Stimulated activated naive B cell treated with anti-CD40 and anti-IgM and Interleukin-4, amounts not matched to agents 10 μg/mL and 1 μg/mL and 100 μg/mL, for 72 hours (primary cell): ENCODE data around the gene PCDHGA8.
"Not testable (repeated sequence)": the region's sequence is repeated elsewhere in the genome, so short reads cannot be mapped to it uniquely, and the experiment has no call there.

Source experiments
- ATAC-seq, 2 donors: fragments of 150-1000 bp; cut with Tn5 transposase; replicated peaks; 2 replicates each; pipeline ENCODE4 v1.10.0; 2021; ENCODE audit warnings: moderate library complexity in 1 of 2
- DNase-seq: peaks from one replicate; pipeline ENCODE4 v3.0.0; 2021
- H3K27ac Mint-ChIP-seq: one replicate; pipeline ENCODE4 v1.8.0; 2022; ENCODE audit warnings: mild to moderate bottlenecking, mixed read lengths
- H3K27me3 Mint-ChIP-seq, 2 donors: one replicate each; pipeline ENCODE4 v1.8.0; 2022; ENCODE audit warnings: mixed read lengths in 2 of 2
- H3K36me3 Mint-ChIP-seq, 2 donors: one replicate each; pipeline ENCODE4 v1.8.0; 2022; ENCODE audit warnings: mixed read lengths in 2 of 2, mild to moderate bottlenecking in 1 of 2
- H3K4me1 Mint-ChIP-seq, 2 donors: one replicate each; pipeline ENCODE4 v1.8.0; 2022; ENCODE audit warnings: mixed read lengths in 2 of 2, mild to moderate bottlenecking in 1 of 2
- H3K4me3 Mint-ChIP-seq, 2 donors: one replicate each; pipeline ENCODE4 v1.8.0; 2022; ENCODE audit warnings: mild to moderate bottlenecking in 2 of 2, mixed read lengths in 2 of 2, moderate library complexity in 1 of 2
- H3K9me3 Mint-ChIP-seq, 2 donors: one replicate each; pipeline ENCODE4 v1.8.0; 2022; ENCODE audit warnings: mixed read lengths in 2 of 2, mild to moderate bottlenecking in 1 of 2

Gene PCDHGA8

DNA sequence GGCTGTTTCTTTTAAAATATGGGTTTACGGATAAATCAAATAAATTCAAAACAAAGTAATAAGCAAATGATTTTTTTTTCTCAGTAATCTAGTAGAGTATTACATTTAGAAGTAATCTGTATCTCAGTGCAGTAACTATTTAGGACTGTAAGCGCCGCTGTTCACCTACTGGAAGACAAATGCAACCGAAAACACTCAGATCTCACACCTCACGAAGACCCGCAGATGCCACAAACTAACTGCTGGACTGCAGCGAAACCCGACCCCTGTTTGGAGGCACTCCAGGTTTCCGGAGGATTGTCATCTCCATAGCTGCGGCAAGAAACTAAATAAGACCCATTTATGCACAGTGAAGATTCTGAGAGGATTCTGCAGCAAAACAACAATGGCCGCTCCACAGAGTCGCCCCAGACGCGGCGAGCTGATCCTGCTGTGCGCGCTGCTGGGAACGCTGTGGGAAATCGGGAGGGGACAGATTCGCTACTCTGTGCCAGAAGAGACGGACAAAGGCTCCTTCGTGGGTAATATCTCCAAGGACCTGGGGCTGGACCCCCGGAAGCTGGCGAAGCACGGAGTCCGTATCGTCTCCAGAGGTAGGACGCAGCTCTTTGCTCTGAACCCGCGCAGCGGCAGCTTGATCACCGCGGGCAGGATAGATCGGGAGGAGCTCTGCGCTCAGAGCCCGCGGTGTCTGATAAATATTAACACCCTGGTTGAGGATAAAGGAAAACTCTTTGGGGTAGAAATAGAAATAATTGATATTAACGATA lies at the start of gene PCDHGA8:
TSS of gene PCDHGA8 (plus strand) at position 205 of the 770 bp plus-strand sequence. CDS start at position 386, 181 bp downstream.
- ATAC-seq (no peak), DNase-seq (no peak)
- H3K36me3 Mint-ChIP-seq = peaks cover 16 to 20% of the 10 kb centered on the region in 2 donors
- H3K9me3 Mint-ChIP-seq = peaks cover 20 to 22% of the 10 kb centered on the region in 2 donors
- peaks cover 62 to 75% of the 10 kb centered on the region in 2 donors for H3K27me3 Mint-ChIP-seq
- H3K27ac Mint-ChIP-seq = peak within 1 kb of the TSS; percentile 73
- peaks cover 0 to 5% of the 10 kb centered on the region in 2 donors for H3K4me1 Mint-ChIP-seq
- H3K4me3 Mint-ChIP-seq = peak within 1 kb of the TSS; percentile 2 to 47

DNA sequence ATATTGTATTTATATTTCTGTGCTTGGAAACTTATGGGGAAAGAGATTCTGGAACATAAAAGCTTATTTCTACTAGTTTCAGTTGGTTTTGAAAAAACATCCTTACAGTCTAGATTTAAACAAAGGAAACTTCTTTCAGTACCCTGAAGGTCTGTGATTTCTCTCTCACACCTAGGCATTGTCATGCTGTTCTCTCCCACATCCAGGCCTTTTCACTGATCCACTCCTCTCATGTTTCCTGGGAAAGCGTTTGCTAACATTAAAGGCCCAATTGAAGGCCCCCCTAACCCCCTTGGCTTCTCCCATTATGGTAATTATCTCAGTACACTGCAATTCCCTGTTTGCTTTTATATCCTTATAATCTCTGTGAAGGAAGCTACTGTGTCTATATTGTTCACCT lies 49.7 kb upstream of the PCDHGA8 start:
- DNase-seq (no peak), ATAC-seq (no peak)
- no peaks in the 10 kb centered on the region for H3K4me1 Mint-ChIP-seq
- peaks cover 69 to 93% of the 10 kb centered on the region in 2 donors for H3K27me3 Mint-ChIP-seq
- no peak overlapping the region for H3K27ac Mint-ChIP-seq
- H3K36me3 Mint-ChIP-seq = peaks cover 13 to 29% of the 10 kb centered on the region in 2 donors
- H3K9me3 Mint-ChIP-seq = peaks cover 31 to 32% of the 10 kb centered on the region in 2 donors
- H3K4me3 Mint-ChIP-seq = no peak overlapping the region

DNA sequence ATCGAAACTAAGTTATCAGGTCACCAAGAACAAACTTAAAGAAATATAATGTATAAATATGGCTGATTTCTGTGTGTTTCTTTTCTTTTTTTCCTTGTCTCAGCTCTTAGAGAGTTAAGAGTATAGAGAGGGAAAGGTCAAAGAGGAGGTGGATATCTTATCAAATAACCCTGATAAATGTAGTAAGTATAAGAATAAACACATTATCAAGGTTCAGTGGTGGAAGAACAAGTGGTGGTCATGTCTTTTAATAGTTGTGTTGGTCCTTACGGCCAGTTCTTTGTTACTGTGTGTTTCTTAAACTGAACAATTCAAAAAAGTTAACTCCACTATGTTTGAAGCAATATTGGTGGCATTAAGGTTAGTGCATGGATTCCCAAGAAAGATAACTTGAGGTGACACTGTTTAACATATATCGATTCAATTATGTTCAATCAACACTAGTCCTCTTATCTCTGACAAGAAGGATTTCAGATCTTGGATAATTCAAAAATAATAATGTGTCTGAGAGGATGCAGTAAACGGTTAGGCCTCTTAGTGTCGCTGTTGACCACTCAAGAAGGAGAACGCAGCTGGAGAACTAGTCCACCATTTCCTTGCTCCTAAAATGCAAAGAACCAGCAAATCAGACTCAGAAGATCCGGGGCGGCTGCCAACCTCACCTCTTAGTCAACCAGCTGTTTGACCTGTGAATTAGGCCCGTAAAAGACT lies 49.0 kb upstream of the PCDHGA8 start, which contains the start of gene PCDHGA3:
TSS of gene PCDHGA3 (plus strand) at position 588 of the 711 bp plus-strand sequence. CDS start 205 bp downstream, outside the sequence.
- Mint-ChIP-seq H3K4me3 (peak within 1 kb of the TSS; percentile 36 to 65), H3K4me1 (no peaks in the 10 kb centered on the region), H3K9me3 (peaks cover 26 to 29% of the 10 kb centered on the region in 2 donors), H3K27me3 (peaks cover 64 to 89% of the 10 kb centered on the region in 2 donors), H3K27ac (peak within 1 kb of the TSS; percentile 14), H3K36me3 (peaks cover 13 to 25% of the 10 kb centered on the region in 2 donors)
- ATAC-seq (no peak), DNase-seq (no peak)

DNA sequence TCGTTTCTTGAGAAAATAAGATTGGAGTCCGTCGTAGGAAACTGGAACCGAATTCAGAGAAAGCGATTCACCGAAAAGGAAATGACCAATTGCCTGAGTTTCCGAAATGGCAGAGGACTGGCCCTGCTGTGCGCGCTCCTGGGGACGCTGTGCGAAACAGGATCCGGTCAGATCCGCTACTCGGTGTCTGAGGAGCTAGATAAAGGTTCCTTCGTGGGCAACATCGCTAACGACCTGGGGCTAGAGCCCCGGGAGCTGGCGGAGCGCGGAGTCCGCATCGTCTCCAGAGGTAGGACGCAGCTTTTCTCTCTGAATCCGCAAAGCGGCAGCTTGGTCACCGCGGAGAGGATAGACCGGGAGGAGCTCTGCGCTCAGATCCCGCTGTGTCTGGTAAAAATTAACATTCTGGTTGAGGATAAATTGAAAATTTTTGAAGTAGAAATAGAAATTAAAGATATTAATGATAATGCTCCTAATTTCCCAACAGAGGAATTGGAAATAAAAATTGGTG lies 48.4 kb upstream of the PCDHGA8 start:
- H3K9me3 Mint-ChIP-seq = peaks cover 26% of the 10 kb centered on the region in 2 donors

DNA sequence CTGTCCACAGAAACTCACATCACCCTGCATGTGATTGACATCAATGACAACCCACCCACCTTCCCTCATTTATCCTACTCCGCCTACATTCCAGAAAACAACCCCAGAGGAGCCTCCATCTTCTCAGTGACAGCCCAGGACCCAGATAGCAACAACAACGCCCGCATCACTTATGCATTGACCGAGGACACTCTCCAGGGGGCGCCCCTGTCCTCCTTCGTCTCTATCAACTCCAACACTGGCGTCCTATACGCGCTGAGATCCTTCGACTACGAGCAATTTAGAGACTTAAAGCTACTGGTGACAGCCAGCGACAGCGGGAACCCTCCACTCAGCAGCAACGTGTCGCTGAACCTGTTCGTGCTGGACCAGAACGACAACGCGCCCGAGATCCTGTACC lies 47.1 kb upstream of the PCDHGA8 start:
- no peaks in the 10 kb centered on the region for H3K4me1 Mint-ChIP-seq
- H3K9me3 Mint-ChIP-seq = peaks cover 25 to 30% of the 10 kb centered on the region in 2 donors
- H3K27ac Mint-ChIP-seq = no peak overlapping the region
- H3K36me3 Mint-ChIP-seq = peaks cover 15 to 26% of the 10 kb centered on the region in 2 donors
- DNase-seq = no peak
- peaks cover 60 to 84% of the 10 kb centered on the region in 2 donors for H3K27me3 Mint-ChIP-seq
- no peak for ATAC-seq
- peak overlapping the region in 1 of 2 donors; percentile 21 for H3K4me3 Mint-ChIP-seq

More for the DNA sequence above, 48.4 kb upstream of the PCDHGA8 start:
- H3K36me3 Mint-ChIP-seq = peaks cover 13 to 25% of the 10 kb centered on the region in 2 donors
- peak overlapping the region; percentile 14 for H3K27ac Mint-ChIP-seq
- DNase-seq (no peak), ATAC-seq (no peak)
- peak overlapping the region; percentile 36 to 65 for H3K4me3 Mint-ChIP-seq
- H3K27me3 Mint-ChIP-seq = peaks cover 63 to 89% of the 10 kb centered on the region in 2 donors
- no peaks in the 10 kb centered on the region for H3K4me1 Mint-ChIP-seq

DNA sequence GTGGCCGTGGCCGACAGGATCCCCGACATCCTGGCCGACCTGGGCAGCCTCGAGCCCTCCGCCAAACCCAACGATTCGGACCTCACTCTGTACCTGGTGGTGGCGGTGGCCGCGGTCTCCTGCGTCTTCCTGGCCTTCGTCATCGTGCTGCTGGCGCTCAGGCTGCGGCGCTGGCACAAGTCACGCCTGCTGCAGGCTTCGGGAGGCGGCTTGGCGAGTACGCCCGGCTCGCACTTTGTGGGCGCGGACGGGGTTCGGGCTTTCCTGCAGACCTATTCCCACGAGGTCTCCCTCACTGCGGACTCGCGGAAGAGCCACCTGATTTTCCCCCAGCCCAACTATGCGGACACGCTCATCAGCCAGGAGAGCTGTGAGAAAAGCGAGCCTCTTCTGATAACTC lies 46.4 kb upstream of the PCDHGA8 start:
- DNase-seq, H3K4me3 Mint-ChIP-seq, ATAC-seq, H3K4me1 Mint-ChIP-seq, H3K27ac Mint-ChIP-seq: not testable (repeated sequence)
- Mint-ChIP-seq H3K27me3 (peaks cover 63 to 84% of the 10 kb centered on the region in 2 donors), H3K9me3 (peaks cover 22 to 27% of the 10 kb centered on the region in 2 donors), H3K36me3 (peaks cover 11 to 25% of the 10 kb centered on the region in 2 donors)

DNA sequence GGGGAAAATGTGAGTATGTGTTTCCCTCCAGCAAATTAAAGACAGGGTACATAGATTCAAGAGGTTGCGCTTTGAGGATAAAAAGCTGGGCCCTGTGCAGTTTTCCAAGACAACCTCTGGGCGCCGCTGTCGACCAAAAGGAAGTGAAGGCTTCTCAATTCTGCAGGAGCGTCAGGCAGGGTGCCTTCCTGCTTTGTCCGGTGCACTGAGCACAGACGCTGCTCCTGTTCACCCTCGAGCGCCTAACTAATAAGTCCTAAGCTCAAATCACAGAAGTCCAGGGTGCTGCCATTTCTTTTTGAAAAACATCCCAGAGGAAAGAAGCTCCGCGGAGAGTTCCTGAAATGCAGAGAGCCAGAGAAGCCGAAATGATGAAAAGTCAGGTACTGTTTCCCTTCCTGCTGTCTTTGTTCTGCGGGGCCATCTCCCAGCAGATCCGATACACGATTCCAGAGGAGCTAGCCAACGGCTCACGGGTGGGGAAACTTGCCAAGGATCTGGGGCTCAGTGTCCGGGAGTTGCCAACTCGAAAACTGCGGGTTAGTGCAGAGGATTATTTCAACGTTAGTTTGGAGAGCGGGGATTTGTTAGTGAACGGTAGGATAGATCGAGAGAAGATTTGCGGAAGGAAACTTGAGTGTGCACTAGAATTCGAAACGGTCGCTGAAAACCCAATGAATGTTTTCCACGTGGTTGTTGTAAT lies 42.4 kb upstream of the PCDHGA8 start, which contains the start of gene PCDHGB1:
TSS of gene PCDHGB1 (plus strand) at position 183 of the 703 bp plus-strand sequence. CDS start at position 345, 162 bp downstream.
- H3K36me3 Mint-ChIP-seq = peaks cover 14 to 27% of the 10 kb centered on the region in 2 donors
- peak within 1 kb of the TSS in 1 of 2 donors; percentile 44 for H3K4me3 Mint-ChIP-seq
- ATAC-seq (no peak), DNase-seq (no peak)
- H3K27me3 Mint-ChIP-seq = peaks cover 54 to 74% of the 10 kb centered on the region in 2 donors
- peaks cover 19 to 22% of the 10 kb centered on the region in 2 donors for H3K9me3 Mint-ChIP-seq
- peaks cover 0 to 1% of the 10 kb centered on the region in 2 donors for H3K4me1 Mint-ChIP-seq
- no peak within 1 kb of the TSS for H3K27ac Mint-ChIP-seq

DNA sequence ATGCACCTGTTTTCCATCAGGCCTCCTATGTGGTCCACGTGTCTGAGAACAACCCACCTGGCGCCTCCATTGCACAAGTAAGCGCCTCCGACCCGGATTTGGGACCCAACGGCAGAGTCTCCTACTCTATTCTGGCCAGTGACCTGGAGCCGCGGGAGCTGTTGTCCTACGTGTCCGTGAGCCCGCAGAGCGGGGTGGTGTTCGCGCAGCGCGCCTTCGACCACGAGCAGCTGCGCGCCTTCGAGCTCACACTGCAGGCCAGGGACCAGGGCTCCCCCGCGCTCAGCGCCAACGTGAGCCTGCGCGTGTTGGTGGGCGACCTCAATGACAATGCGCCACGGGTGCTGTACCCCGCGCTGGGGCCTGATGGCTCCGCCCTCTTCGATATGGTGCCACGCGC lies 40.8 kb upstream of the PCDHGA8 start:
- Mint-ChIP-seq H3K27me3 (peaks cover 63 to 74% of the 10 kb centered on the region in 2 donors), H3K36me3 (peaks cover 11 to 19% of the 10 kb centered on the region in 2 donors), H3K27ac (no peak overlapping the region), H3K9me3 (peaks cover 19 to 20% of the 10 kb centered on the region in 2 donors), H3K4me1 (peaks cover 0 to 1% of the 10 kb centered on the region in 2 donors), H3K4me3 (no peak overlapping the region)
- ATAC-seq = no peak
- DNase-seq = no peak

DNA sequence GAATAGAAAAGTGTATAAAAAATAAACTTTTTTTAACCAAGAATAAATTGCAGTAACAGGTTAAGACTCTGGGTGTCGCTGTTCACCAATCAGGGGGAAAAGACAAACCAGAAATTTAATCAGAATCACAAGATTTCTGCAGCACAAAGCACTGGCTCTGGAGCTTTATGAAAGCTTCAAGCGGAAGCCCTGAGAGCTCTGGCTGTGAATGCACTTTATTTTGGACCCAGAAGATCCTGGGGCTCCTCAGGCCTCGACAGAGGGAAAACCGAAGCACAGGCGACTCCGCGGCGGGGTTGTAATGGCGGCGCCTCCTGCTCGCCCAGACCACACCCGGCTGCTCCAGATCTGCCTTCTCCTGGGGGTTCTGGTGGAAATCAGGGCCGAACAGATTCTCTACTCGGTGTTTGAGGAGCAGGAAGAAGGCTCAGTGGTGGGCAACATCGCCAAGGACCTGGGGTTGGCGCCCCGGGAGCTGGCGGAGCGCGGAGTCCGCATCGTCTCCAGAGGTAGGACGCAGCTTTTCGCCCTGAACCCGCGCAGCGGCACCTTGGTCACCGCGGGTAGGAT lies 37.4 kb upstream of the PCDHGA8 start, which contains the start of gene PCDHGA4:
TSS of gene PCDHGA4 (plus strand) at position 122 of the 570 bp plus-strand sequence. CDS start at position 209, 87 bp downstream.
- H3K4me3 Mint-ChIP-seq = no peak within 1 kb of the TSS
- peaks cover 0 to 1% of the 10 kb centered on the region in 2 donors for H3K4me1 Mint-ChIP-seq
- peaks cover 12 to 15% of the 10 kb centered on the region in 2 donors for H3K36me3 Mint-ChIP-seq
- H3K9me3 Mint-ChIP-seq = peaks cover 13 to 21% of the 10 kb centered on the region in 2 donors
- no peak for DNase-seq
- peaks cover 65 to 83% of the 10 kb centered on the region in 2 donors for H3K27me3 Mint-ChIP-seq
- H3K27ac Mint-ChIP-seq = no peak within 1 kb of the TSS
- ATAC-seq = no peak

DNA sequence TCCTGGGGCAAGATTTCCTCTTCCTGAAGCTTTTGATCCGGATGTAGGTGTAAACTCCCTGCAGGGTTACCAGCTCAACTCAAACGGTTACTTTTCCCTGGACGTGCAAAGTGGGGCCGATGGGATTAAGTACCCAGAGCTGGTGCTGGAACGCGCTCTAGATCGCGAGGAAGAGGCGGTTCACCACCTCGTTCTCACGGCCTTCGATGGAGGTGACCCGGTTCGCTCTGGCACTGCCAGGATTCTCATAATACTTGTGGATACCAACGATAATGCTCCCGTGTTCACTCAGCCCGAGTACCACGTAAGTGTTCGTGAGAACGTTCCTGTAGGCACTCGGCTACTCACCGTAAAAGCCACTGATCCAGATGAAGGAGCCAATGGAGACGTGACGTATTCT lies 36.8 kb upstream of the PCDHGA8 start:
- no peak overlapping the region for H3K4me3 Mint-ChIP-seq
- peaks cover 0 to 1% of the 10 kb centered on the region in 2 donors for H3K4me1 Mint-ChIP-seq
- peaks cover 65 to 83% of the 10 kb centered on the region in 2 donors for H3K27me3 Mint-ChIP-seq
- DNase-seq (no peak), ATAC-seq (no peak)
- H3K27ac Mint-ChIP-seq = no peak overlapping the region
- H3K36me3 Mint-ChIP-seq = peaks cover 11 to 14% of the 10 kb centered on the region in 2 donors
- H3K9me3 Mint-ChIP-seq = peaks cover 12 to 19% of the 10 kb centered on the region in 2 donors

DNA sequence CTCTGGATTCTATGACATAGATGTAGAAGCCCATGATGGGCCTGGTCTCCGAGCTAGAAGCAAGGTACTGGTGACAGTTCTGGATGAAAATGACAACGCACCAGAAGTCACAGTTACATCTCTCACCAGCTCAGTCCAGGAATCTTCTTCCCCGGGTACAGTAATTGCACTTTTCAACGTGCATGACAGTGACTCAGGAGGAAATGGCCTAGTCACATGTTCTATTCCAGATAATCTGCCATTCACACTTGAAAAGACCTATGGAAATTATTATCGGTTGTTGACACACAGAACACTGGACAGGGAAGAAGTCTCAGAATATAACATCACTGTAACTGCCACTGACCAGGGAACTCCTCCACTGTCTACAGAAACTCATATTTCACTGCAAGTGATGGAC lies 36.3 kb upstream of the PCDHGA8 start:
- no peak for DNase-seq
- Mint-ChIP-seq H3K4me1 (peaks cover 0 to 1% of the 10 kb centered on the region in 2 donors), H3K27me3 (peaks cover 66 to 83% of the 10 kb centered on the region in 2 donors), H3K36me3 (peaks cover 15 to 18% of the 10 kb centered on the region in 2 donors), H3K27ac (no peak overlapping the region), H3K4me3 (no peak overlapping the region), H3K9me3 (peaks cover 16 to 21% of the 10 kb centered on the region in 2 donors)
- no peak for ATAC-seq

DNA sequence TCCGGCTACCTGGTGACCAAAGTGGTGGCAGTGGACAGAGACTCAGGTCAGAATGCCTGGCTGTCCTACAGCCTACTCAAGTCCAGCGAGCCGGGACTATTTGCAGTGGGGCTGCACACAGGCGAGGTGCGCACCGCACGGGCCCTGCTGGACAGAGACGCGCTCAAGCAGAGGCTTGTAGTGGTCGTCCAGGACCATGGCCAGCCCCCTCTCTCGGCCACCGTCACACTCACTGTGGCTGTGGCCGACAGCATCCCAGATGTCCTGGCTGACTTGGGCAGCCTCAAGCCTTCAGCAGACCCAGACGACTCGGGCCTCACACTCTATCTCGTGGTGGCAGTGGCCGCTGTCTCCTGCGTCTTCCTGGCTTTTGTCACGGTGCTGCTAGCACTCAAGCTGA lies 35.5 kb upstream of the PCDHGA8 start:
- DNase-seq (no peak), ATAC-seq (no peak)
- H3K36me3 Mint-ChIP-seq = peaks cover 16 to 22% of the 10 kb centered on the region in 2 donors
- no peak overlapping the region for H3K27ac Mint-ChIP-seq
- peaks cover 67 to 83% of the 10 kb centered on the region in 2 donors for H3K27me3 Mint-ChIP-seq
- H3K4me1 Mint-ChIP-seq = peaks cover 0 to 1% of the 10 kb centered on the region in 2 donors
- no peak overlapping the region for H3K4me3 Mint-ChIP-seq
- peaks cover 19 to 22% of the 10 kb centered on the region in 2 donors for H3K9me3 Mint-ChIP-seq

DNA sequence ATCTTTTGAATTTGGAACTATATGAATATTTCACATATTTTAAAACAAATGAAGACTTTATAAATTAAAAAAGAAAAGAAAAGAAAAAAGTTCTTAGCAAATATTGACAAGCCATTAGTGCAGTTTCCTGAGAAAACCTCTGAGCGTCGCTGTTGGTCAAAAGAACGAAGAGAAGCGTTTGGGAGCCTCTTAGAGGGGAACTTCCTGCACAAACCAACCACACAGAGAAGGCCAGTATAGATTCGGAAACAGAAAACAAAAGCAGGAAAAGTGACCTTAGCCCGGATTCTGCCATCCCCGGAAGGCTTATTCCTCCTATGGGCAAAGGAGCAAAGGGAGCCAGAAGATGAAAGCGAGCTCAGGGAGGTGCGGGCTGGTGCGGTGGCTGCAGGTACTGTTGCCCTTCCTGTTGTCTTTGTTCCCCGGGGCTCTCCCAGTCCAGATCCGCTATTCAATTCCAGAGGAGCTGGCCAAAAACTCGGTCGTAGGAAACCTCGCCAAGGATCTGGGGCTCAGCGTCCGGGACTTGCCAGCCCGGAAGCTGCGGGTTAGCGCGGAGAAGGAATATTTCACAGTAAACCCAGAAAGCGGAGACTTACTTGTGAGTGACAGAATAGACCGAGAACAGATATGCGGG lies 32.5 kb upstream of the PCDHGA8 start, which contains the start of gene PCDHGB2:
TSS of gene PCDHGB2 (plus strand) at position 205 of the 637 bp plus-strand sequence. CDS start at position 347, 142 bp downstream.
- Mint-ChIP-seq H3K9me3 (peaks cover 15 to 26% of the 10 kb centered on the region in 2 donors), H3K4me1 (no peaks in the 10 kb centered on the region), H3K4me3 (peak within 1 kb of the TSS; percentile 75 to 80), H3K27ac (peak within 1 kb of the TSS; percentile 67), H3K27me3 (peaks cover 72 to 86% of the 10 kb centered on the region in 2 donors), H3K36me3 (peaks cover 17 to 32% of the 10 kb centered on the region in 2 donors)
- ATAC-seq (peak; percentile 29 to 36), DNase-seq (no peak)
